ENCODE measurements around the gene PPARA. TPM values are rescaled to one million over a fixed set of nuclear protein-coding genes. Genes with fewer than 3 reads are reported as not detected.

Gene PPARA
- total and polyA plus RNA-seq, 2 donors (not counting 3 experiments of a cell fraction or from before 2014, with no cell fraction given), result 3.1 to 10.7 TPM

- Histone ChIP-seq H3K27ac (ENCODE audit: insufficient read depth, low read depth, low read length) (no peak overlapping the region), H3K4me2 (ENCODE audit: insufficient read depth, low read length) (no peak overlapping the region), H3K9me1 (replicated peaks; ENCODE audit: control insufficient read depth, extremely low read depth, insufficient read depth, low read length) (no peaks in the 10 kb centered on the region), H3K9me3 (replicated peaks; ENCODE audit: control insufficient read depth, insufficient read depth, low read length) (no peaks in the 10 kb centered on the region), H4K20me1 (replicated peaks; ENCODE audit: control insufficient read depth, extremely low read depth, insufficient read depth, low read length) (no peaks in the 10 kb centered on the region), H2AFZ (ENCODE audit: low read depth, low read length) (no peak overlapping the region), H3K36me3 (ENCODE audit: control insufficient read depth in 2 of 2, extremely low read depth in 1 of 2, insufficient read depth in 2 of 2, low read length in 2 of 2) (no peaks in the 10 kb centered on the region), H3K4me1 (ENCODE audit: control insufficient read depth, extremely low read depth, insufficient read depth, low read length) (no peaks in the 10 kb centered on the region), H3K9ac (replicated peaks; ENCODE audit: extremely low read depth, insufficient read depth, low read length) (no peak overlapping the region), H3K27me3 (ENCODE audit: control insufficient read depth in 2 of 2, insufficient read depth in 2 of 2, low read length in 2 of 2) (no peaks in the 10 kb centered on the region), H3K4me3 (replicated peaks in 1 of 3; ENCODE audit: insufficient read depth in 1 of 3, low read depth in 1 of 3, low read length in 3 of 3) (no peak overlapping the region), H3K79me2 (ENCODE audit: control insufficient read depth, insufficient read depth, low read length) (no peaks in the 10 kb centered on the region)
- TF ChIP-seq MYC (IDR thresholded peaks at IDR 0.05; ENCODE audit: low read depth, low read length) (no peak), EZH2 (IDR thresholded peaks at IDR 0.05; ENCODE audit: borderline replicate concordance, low read depth, low read length, severe bottlenecking) (no peak), MAX (IDR thresholded peaks at IDR 0.05; ENCODE audit: insufficient read depth, insufficient read length) (no peak), FOS (IDR thresholded peaks at IDR 0.05; ENCODE audit: borderline replicate concordance, insufficient read depth, low read length) (no peak), GATA2 (IDR thresholded peaks at IDR 0.05; ENCODE audit: insufficient read depth, insufficient read length, low read depth, low read length) (no peak), POLR2AphosphoS5 (IDR thresholded peaks at IDR 0.05; ENCODE audit: insufficient read depth, low read depth, low read length) (no peak), POLR2A (IDR thresholded peaks at IDR 0.05; ENCODE audit: low read depth, low read length) (no peak), CTCF (IDR thresholded peaks at IDR 0.05; ENCODE audit: extremely low read depth in 1 of 2, insufficient read depth in 1 of 2, low read depth in 1 of 2, low read length in 2 of 2) (no peak), JUN (IDR thresholded peaks at IDR 0.05; ENCODE audit: borderline replicate concordance, insufficient read depth, insufficient read length, low read depth) (no peak)
- dilution Hi-C loops (cut with MboI; ENCODE audit: extremely low pct_ligation_motif_present, low sequenced_read_pairs), result no loop called here
- BruUV-seq (replicated peaks), result no TSS peak
- DNase-seq (ENCODE audit: low read depth, low spot score), result no peak
- no peak for FAIRE-seq
- POLR2A ChIA-PET, result no interaction called here
- CTCF ChIA-PET, result no interaction called here
- intact Hi-C loops (cut with micrococcal nuclease), result no loop called here
Measured at GRCh38 chr22:46135611-46136485, 14.5 kb upstream of the PPARA start.
